Heart right ventricle (tissue), 16 donors: Measurements from ENCODE around the gene DYRK1A. TPM values are rescaled to one million over a fixed set of nuclear protein-coding genes. Genes with fewer than 3 reads are reported as not detected.

Experiments
- ATAC-seq, 8 donors: fragments of 200-7000 bp; cut with Tn5 transposase; one replicate each; pipeline ENCODE4 v1.9.1; 2020; ENCODE audit warnings: mild to moderate bottlenecking in 8 of 8, moderate library complexity in 8 of 8, moderate number of reproducible peaks in 1 of 8
- DNase-seq, 2 donors: peaks; one replicate each; pipeline ENCODE4 v3.0.0-alpha.2; 2020
- H3K27ac ChIP-seq, 10 donors: fragments of 200-600 bp; sonication (generic) in 2 of 10; one replicate each; pipeline versions ENCODE4 v1.5.0 to v1.8.0; 2020 to 2022; ENCODE audit warnings: mild to moderate bottlenecking in 3 of 10
- H3K27me3 ChIP-seq, 7 donors: fragments of 200-600 bp; one replicate each; pipeline ENCODE4 v1.8.0; 2021 to 2022; ENCODE audit warnings: mild to moderate bottlenecking in 2 of 7
- H3K36me3 ChIP-seq, 9 donors: fragments of 200-600 bp; sonication (generic) in 1 of 9; one replicate each; pipeline versions ENCODE4 v1.5.0 to v1.8.0; 2020 to 2022; ENCODE audit warnings: mild to moderate bottlenecking in 2 of 9
- H3K4me1 ChIP-seq, 9 donors: fragments of 200-600 bp; sonication (generic) in 1 of 9; one replicate each; pipeline versions ENCODE4 v1.5.0 to v1.8.0; 2020 to 2022; ENCODE audit warnings: mild to moderate bottlenecking in 4 of 9
- H3K4me3 ChIP-seq, 10 donors: fragments of 200-600 bp; sonication (generic) in 2 of 10; one replicate each; pipeline versions ENCODE4 v1.5.0 to v1.8.0; 2020 to 2022; ENCODE audit warnings: mild to moderate bottlenecking in 7 of 10, moderate library complexity in 2 of 10
- H3K9me3 ChIP-seq, 11 donors: fragments of 200-600 bp in 10 of 11; sonication (generic) in 2 of 11; one replicate each; pipeline versions ENCODE4 v1.5.0 to v1.8.0; 2013 to 2022; ENCODE audit warnings: mild to moderate bottlenecking in 2 of 11, control low read depth in 1 of 11, moderate library complexity in 1 of 11
- WGBS, 2 donors: extraction: QIAGEN DNeasy Blood & Tissue Kit; methylation state at CpG; one replicate each; pipeline ENCODE4 v1.1.7; 2013; ENCODE audit warnings: inconsistent platforms in 1 of 2; 5-methylcytosine and 5-hydroxymethylcytosine counted together
- intact Hi-C, 10 donors: fragments of 100-400 bp; cut with DNase I; formaldehyde crosslinking; loops; one replicate each; pipeline versions ENCODE4 v1.11.1 to v1.14.2; 2022
- polyA plus RNA-seq, 2 donors: library from polyadenylated mRNA; stranded (reverse); fragments of 200-250 nt; gene quantifications; one replicate each; pipeline ENCODE4 v1.2.3, GENCODE V29; 2013
- total RNA-seq, 10 donors: library from RNA; stranded (reverse); fragmentation: NEBNext Ultra II Directional in 3 of 10; extraction: Animal tissue kit (Norgen Biotek cat#: 25700) in 3 of 10; gene quantifications; one replicate each; pipeline versions ENCODE4 v1.2.1 to v1.2.4, GENCODE V29; 2021 to 2023
- TF ChIP-seq, protein P1 (sequence below), 9 donors: fragments of 200-600 bp; sonication (generic) in 2 of 9; IDR thresholded peaks; one replicate each; pipeline versions ENCODE4 v1.5.0 to v1.8.0; 2021 to 2022; ENCODE audit warnings: antibody characterized with exemption in 9 of 9, mild to moderate bottlenecking in 5 of 9, moderate library complexity in 1 of 9
- donor health status: Arrhythmogenic right ventricular cardiomyopathy.
- donor health status: ischemic (EF 13 %, LVEDD 7.1; RV severe dilation, severe dysfunction).
- donor health status: healthy with polysubstance abuse.
- donor health status: DM: no; HTN: yes; CAD: no.
- donor health status: DM: no; HTN: no; CAD: no.
- donor health status: ischemic (EF 25% LVEDD 6.9; RV normal size, moderate dysfunction).
- donor health status: ischemic (EF 25% LVEDD 5.7; RV mildly dilated, moderate dysfunction).
- donor health status: healthy.
- donor health status: DM: yes; HTN: yes; CAD: no.
- donor health status: Ischemic cardiomyopathy.
- donor health status: ischemic (EF 35%, LVEDD 5.7; RV mildly dilated, moderate dysfunction).
- donor health status: nonischemic (EF 11% LVEDD 7.7; RV severe dilation, severe dysfunction).
- donor health status: DM: yes; HTN: yes; CAD: no.
- donor health status: PGD.
- donor health status: ischemic (EF 29% LVEDD 5.4; RV normal size, mild dysfunction).
- donor health status: nonischemic (EF 23%, LVEDD 6.1; RV moderate dilation, normal function).

The DYRK1A gene
- total and polyA plus RNA-seq, 12 donors: 24.7 to 94.2 (median 73.2) TPM

DNA sequence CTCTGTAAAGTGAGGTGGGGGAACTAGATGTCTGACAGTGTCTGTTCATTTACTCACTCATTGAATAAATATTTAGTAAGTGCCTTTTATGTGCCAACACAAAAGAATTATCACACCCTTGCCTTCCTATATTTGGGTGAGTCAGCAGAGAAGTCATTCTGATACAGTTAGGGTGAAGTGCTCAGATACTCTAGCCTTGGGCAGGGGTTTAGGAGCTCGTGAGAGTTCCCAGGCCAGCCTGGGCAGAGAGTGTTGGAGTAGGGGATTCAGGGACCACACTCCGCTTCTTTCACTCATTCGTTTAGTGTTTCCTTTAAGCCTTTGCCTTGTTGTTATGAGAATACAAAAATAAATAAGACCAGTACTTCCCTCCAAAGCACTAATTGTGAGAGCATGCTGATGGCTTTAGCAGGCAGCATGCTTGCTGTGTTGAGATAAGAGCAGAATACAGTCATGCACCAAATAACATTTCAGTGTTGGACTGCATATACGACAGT is 83.9 kb downstream of the DYRK1A start:
- Histone ChIP-seq H3K9me3 (no peaks in the 10 kb centered on the region), H3K27ac (peak overlapping the region in 3 of 10 donors; percentile 6 to 29 (median 10)), H3K4me3 (no peak overlapping the region), H3K4me1 (peaks cover 18 to 100% (median 88%) of the 10 kb centered on the region in 9 donors), H3K36me3 (peaks cover 0 to 8% (median 0%) of the 10 kb centered on the region in 9 donors), H3K27me3 (no peaks in the 10 kb centered on the region)
- DNase-seq (no peak), ATAC-seq (peak in 1 of 8 donors; percentile 26)
- intact Hi-C loops: loop anchor here in 3 of 10 donors (5.0 to 10.0 kb wide), 3 partner anchors 76 to 186 kb away; partner anchors contain the start of genes DYRK1A (in 1 of the 3) and VPS26C (in 1 of the 3)
- 51 to 54% methylated on average over 4 of the region's 4 CpGs for WGBS, 2 donors
- TF ChIP-seq, protein P1, sequence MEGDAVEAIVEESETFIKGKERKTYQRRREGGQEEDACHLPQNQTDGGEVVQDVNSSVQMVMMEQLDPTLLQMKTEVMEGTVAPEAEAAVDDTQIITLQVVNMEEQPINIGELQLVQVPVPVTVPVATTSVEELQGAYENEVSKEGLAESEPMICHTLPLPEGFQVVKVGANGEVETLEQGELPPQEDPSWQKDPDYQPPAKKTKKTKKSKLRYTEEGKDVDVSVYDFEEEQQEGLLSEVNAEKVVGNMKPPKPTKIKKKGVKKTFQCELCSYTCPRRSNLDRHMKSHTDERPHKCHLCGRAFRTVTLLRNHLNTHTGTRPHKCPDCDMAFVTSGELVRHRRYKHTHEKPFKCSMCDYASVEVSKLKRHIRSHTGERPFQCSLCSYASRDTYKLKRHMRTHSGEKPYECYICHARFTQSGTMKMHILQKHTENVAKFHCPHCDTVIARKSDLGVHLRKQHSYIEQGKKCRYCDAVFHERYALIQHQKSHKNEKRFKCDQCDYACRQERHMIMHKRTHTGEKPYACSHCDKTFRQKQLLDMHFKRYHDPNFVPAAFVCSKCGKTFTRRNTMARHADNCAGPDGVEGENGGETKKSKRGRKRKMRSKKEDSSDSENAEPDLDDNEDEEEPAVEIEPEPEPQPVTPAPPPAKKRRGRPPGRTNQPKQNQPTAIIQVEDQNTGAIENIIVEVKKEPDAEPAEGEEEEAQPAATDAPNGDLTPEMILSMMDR (IDR thresholded peaks at IDR 0.05): no peak

DNA sequence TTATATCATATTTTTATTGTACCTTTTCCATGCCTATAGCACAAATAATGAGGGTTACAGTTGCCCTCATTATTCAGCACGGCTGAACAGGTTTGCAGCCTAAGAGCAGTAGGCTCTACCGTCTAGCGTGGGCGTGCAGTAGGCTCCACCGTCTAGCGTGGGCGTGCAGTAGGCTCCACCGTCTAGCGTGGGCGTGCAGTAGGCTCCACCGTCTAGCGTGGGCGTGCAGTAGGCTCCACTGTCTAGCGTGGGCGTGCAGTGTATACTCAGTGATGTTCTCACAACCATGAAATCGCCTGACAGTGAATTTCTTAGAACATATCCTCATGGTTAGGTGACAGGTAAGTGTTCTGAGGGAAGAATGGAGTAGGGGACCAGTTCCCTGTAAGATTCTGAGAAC is 84.9 kb downstream of the DYRK1A start:
- TF ChIP-seq, protein P1 (IDR thresholded peaks at IDR 0.05): no peak
- no peaks in the 10 kb centered on the region for H3K27me3 ChIP-seq
- peak overlapping the region in 1 of 10 donors; percentile 69 for H3K27ac ChIP-seq
- no peak overlapping the region for H3K4me3 ChIP-seq
- H3K36me3 ChIP-seq: peaks cover 0 to 8% (median 0%) of the 10 kb centered on the region in 9 donors
- no peaks in the 10 kb centered on the region for H3K9me3 ChIP-seq
- H3K4me1 ChIP-seq: peaks cover 15 to 100% (median 88%) of the 10 kb centered on the region in 9 donors
- ATAC-seq: no peak
- WGBS, 2 donors: 95 to 98% methylated on average over 16 of the region's 16 CpGs
- no peak for DNase-seq
- intact Hi-C loops: loop anchor here in 3 of 10 donors (5.0 to 10.0 kb wide), 3 partner anchors 77 to 187 kb away; partner anchors contain the start of genes DYRK1A (in 1 of the 3) and VPS26C (in 1 of the 3)

DNA sequence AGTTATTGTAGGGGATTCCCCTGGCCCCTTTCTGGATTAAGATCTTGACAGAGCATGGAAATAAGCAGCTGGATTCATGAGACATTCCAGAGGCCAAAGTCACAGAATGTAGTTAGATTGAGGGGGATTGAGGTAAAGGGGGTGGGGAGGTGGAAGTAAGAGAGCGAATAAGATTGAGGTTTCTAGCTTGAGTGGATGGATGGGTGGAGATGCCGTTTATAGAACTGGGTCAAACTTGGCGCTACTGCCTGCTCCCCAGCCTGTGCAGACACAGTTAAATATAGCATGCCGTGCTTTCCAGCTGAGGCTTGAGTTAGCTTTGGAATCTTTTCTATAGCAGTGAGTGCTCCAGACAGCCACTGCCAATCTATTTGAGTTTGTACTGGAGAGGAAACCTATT is 85.7 kb downstream of the DYRK1A start:
- peaks cover 15 to 100% (median 86%) of the 10 kb centered on the region in 9 donors for H3K4me1 ChIP-seq
- TF ChIP-seq, protein P1 (IDR thresholded peaks at IDR 0.05): no peak
- H3K27me3 ChIP-seq: no peaks in the 10 kb centered on the region
- H3K36me3 ChIP-seq: peaks cover 0 to 8% (median 0%) of the 10 kb centered on the region in 9 donors
- DNase-seq (peak; percentile 24 to 65), ATAC-seq (peak; percentile 68 to 93 (median 85))
- H3K4me3 ChIP-seq: no peak overlapping the region
- intact Hi-C loops: loop anchor here in 3 of 10 donors (5.0 to 10.0 kb wide), 3 partner anchors 77 to 187 kb away; partner anchors contain the start of genes DYRK1A (in 1 of the 3) and VPS26C (in 1 of the 3)
- H3K27ac ChIP-seq: peak overlapping the region in 9 of 10 donors; percentile 14 to 75 (median 56)
- no peaks in the 10 kb centered on the region for H3K9me3 ChIP-seq
- 19 to 43% methylated on average over 4 of the region's 4 CpGs for WGBS, 2 donors

DNA sequence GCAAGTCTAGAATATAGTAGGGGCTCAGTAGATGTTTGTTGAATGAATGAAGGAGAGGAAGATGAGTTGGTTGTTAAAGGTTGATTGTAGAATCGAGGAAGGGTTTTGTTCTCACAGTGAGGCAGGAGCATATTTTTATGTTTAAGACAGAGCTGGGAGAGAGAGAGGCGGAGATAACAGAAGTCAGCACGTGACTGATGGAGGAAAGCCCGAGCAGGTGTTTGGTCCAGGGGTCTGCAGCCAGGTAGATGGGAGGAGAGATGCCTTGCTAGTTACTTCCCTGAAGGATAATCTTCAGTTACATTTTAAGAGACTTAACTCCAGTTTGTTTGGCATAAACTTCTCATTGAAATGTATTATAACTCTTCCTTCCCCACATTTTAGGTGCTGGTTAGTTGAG is 86.8 kb downstream of the DYRK1A start:
- WGBS, 2 donors: 46 to 62% methylated on average over 4 of the region's 4 CpGs
- Histone ChIP-seq H3K4me3 (no peak overlapping the region), H3K36me3 (peaks cover 0 to 8% (median 0%) of the 10 kb centered on the region in 9 donors), H3K9me3 (no peaks in the 10 kb centered on the region), H3K27me3 (no peaks in the 10 kb centered on the region), H3K4me1 (peaks cover 15 to 99% (median 87%) of the 10 kb centered on the region in 9 donors), H3K27ac (peak overlapping the region in 8 of 10 donors; percentile 24 to 75 (median 56))
- intact Hi-C loops: loop anchor here in 3 of 10 donors (5.0 to 10.0 kb wide), 3 partner anchors 79 to 189 kb away; partner anchors contain the start of genes DYRK1A (in 1 of the 3) and VPS26C (in 1 of the 3)
- TF ChIP-seq, protein P1 (IDR thresholded peaks at IDR 0.05): no peak
- ATAC-seq (no peak), DNase-seq (no peak)
